WTC11 (cell line): ENCODE measurements around the gene PTGFR. TPM values are rescaled to one million over a fixed set of nuclear protein-coding genes. Genes with fewer than 3 reads are reported as not detected.

Source experiments
- ATAC-seq: fragments of 200-7000 bp; cut with Tn5 transposase; 2 replicates; pipeline ENCODE4 v1.10.0; 2021; ENCODE audit warnings: mild to moderate bottlenecking, moderate library complexity
- CTCF ChIA-PET: fragments of 300-600 bp; sonication (Branson Sonifier 250); formaldehyde crosslinking; loops from one replicate; lab custom pipeline; 2021; ENCODE audit warnings: antibody characterized with exemption; lab: Charles Lee
- POLR2A ChIA-PET: fragments of 350-600 bp; sonication (Branson Sonifier 250); formaldehyde crosslinking; loops from one replicate; lab custom pipeline; 2021; ENCODE audit warnings: antibody characterized with exemption; lab: Charles Lee
- DNase-seq: peaks from one replicate; pipeline ENCODE4 v3.0.0; 2021; ENCODE audit warnings: low spot score
- H3K27ac Mint-ChIP-seq: 2 replicates; pipeline ENCODE4 v1.8.0; 2021; ENCODE audit warnings: mixed read lengths
- H3K27me3 Mint-ChIP-seq: 2 replicates; pipeline ENCODE4 v1.8.0; 2021; ENCODE audit warnings: low read depth, mild to moderate bottlenecking, moderate library complexity, mixed read lengths
- H3K36me3 Mint-ChIP-seq: 2 replicates; pipeline ENCODE4 v1.8.0; 2021; ENCODE audit warnings: mixed read lengths
- H3K4me1 Mint-ChIP-seq: 2 replicates; pipeline ENCODE4 v1.8.0; 2022; ENCODE audit warnings: mixed read lengths
- H3K4me3 Mint-ChIP-seq: 2 replicates; pipeline ENCODE4 v1.8.0; 2021; ENCODE audit warnings: mild to moderate bottlenecking, moderate library complexity, mixed read lengths
- H3K9me3 Mint-ChIP-seq: 2 replicates; pipeline ENCODE4 v1.8.0; 2021; ENCODE audit warnings: mixed read lengths
- ATF1 ChIP-seq: sonication (generic); formaldehyde crosslinking; IDR thresholded peaks from 2 replicates; pipeline ENCODE4 v1.8.1; 2023; ENCODE audit warnings: mild to moderate bottlenecking, moderate library complexity, missing genetic modification reagents
- CREM ChIP-seq: sonication (generic); formaldehyde crosslinking; IDR thresholded peaks from 2 replicates; pipeline ENCODE4 v1.8.1; 2022; ENCODE audit warnings: mild to moderate bottlenecking, missing genetic modification reagents, moderate library complexity
- EMX1 ChIP-seq: fragments of 250-450 bp; sonication (Bioruptor Pico); IDR thresholded peaks from 2 replicates; pipeline ENCODE4 v1.8.0; 2021; ENCODE audit warnings: mild to moderate bottlenecking
- FOXJ3 ChIP-seq: sonication (generic); formaldehyde crosslinking; IDR thresholded peaks from 2 replicates; pipeline ENCODE4 v1.9.0; 2021; ENCODE audit warnings: missing genetic modification reagents, mild to moderate bottlenecking, borderline replicate concordance
- FOXP1 ChIP-seq: sonication (generic); formaldehyde crosslinking; IDR thresholded peaks from 2 replicates; pipeline ENCODE4 v1.8.0; 2022; ENCODE audit warnings: missing genetic modification reagents, mild to moderate bottlenecking, moderate library complexity, borderline replicate concordance
- NFATC4 ChIP-seq: fragments of 250-450 bp; sonication (Bioruptor Pico); IDR thresholded peaks from 2 replicates; pipeline ENCODE4 v1.9.0; 2021; ENCODE audit warnings: mild to moderate bottlenecking
- NFE2L1 ChIP-seq: sonication (generic); formaldehyde crosslinking; IDR thresholded peaks from 2 replicates; pipeline ENCODE4 v1.8.1; 2023; ENCODE audit warnings: missing genetic modification reagents
- NR3C1 ChIP-seq: sonication (generic); formaldehyde crosslinking; conservative IDR thresholded peaks from 2 replicates; pipeline ENCODE4 v1.8.1; 2023; ENCODE audit warnings: low read depth, mild to moderate bottlenecking, missing genetic modification reagents
- RORB ChIP-seq: fragments of 250-450 bp; sonication (Bioruptor Pico); IDR thresholded peaks from 2 replicates; pipeline ENCODE4 v1.9.0; 2021; ENCODE audit warnings: mild to moderate bottlenecking
- SOX15 ChIP-seq: fragments of 250-450 bp; sonication (Bioruptor Pico); IDR thresholded peaks from 2 replicates; pipeline ENCODE4 v1.9.0; 2021; ENCODE audit warnings: mild to moderate bottlenecking
- SP1 ChIP-seq: sonication (generic); formaldehyde crosslinking; conservative IDR thresholded peaks from 2 replicates; pipeline ENCODE4 v1.8.1; 2022; ENCODE audit warnings: missing genetic modification reagents
- TEAD1 ChIP-seq: sonication (generic); formaldehyde crosslinking; IDR thresholded peaks from 2 replicates; pipeline ENCODE4 v1.8.0; 2022; ENCODE audit warnings: mild to moderate bottlenecking, missing genetic modification reagents
- TP53 ChIP-seq: sonication (generic); formaldehyde crosslinking; IDR thresholded peaks from 2 replicates; pipeline ENCODE4 v1.8.1; 2023; ENCODE audit warnings: mild to moderate bottlenecking, missing genetic modification reagents
- ZBTB21 ChIP-seq: sonication (generic); formaldehyde crosslinking; IDR thresholded peaks from 2 replicates; pipeline ENCODE4 v1.8.1; 2023; ENCODE audit warnings: mild to moderate bottlenecking, missing genetic modification reagents, borderline replicate concordance
- ZNF138 ChIP-seq: sonication (generic); formaldehyde crosslinking; conservative IDR thresholded peaks from 2 replicates; pipeline ENCODE4 v1.8.1; 2022; ENCODE audit warnings: mild to moderate bottlenecking, moderate library complexity, missing genetic modification reagents
- ZNF219 ChIP-seq: sonication (generic); formaldehyde crosslinking; IDR thresholded peaks from 2 replicates; pipeline ENCODE4 v1.8.0; 2023; ENCODE audit warnings: missing genetic modification reagents, mild to moderate bottlenecking, borderline replicate concordance
- ZNF232 ChIP-seq: sonication (generic); formaldehyde crosslinking; IDR thresholded peaks from 2 replicates; pipeline ENCODE4 v1.8.0; 2022; ENCODE audit warnings: mild to moderate bottlenecking, missing genetic modification reagents
- ZNF263 ChIP-seq: sonication (generic); formaldehyde crosslinking; IDR thresholded peaks from 2 replicates; pipeline ENCODE4 v1.8.1; 2022; ENCODE audit warnings: low read depth, mild to moderate bottlenecking, moderate library complexity, missing genetic modification reagents
- total RNA-seq: library from RNA; stranded (reverse); gene quantifications from 3 replicates; pipeline ENCODE4 v1.2.3, GENCODE V29; 2021
- TF ChIP-seq, protein P1 (sequence below): sonication (generic); formaldehyde crosslinking; conservative IDR thresholded peaks from 2 replicates; pipeline ENCODE4 v1.8.1; 2022; ENCODE audit warnings: mild to moderate bottlenecking, missing genetic modification reagents
- TF ChIP-seq, protein P2 (sequence below): sonication (generic); formaldehyde crosslinking; IDR thresholded peaks from 2 replicates; pipeline ENCODE4 v1.8.0; 2022; ENCODE audit warnings: mild to moderate bottlenecking, missing genetic modification reagents
- TF ChIP-seq, protein P3 (sequence below): fragments of 250-450 bp; sonication (Bioruptor Pico); IDR thresholded peaks from 2 replicates; pipeline ENCODE4 v1.8.0; 2021; ENCODE audit warnings: mild to moderate bottlenecking
- TF ChIP-seq, protein P4 (sequence below): sonication (generic); formaldehyde crosslinking; IDR thresholded peaks from 2 replicates; pipeline ENCODE4 v1.8.0; 2023; ENCODE audit warnings: missing genetic modification reagents
- TF ChIP-seq, protein P5 (sequence below): sonication (generic); formaldehyde crosslinking; IDR thresholded peaks from 2 replicates; pipeline ENCODE4 v1.8.0; 2022; ENCODE audit warnings: mild to moderate bottlenecking, missing genetic modification reagents

PTGFR gene
- total RNA-seq, 1 experiment from 2014 or later, result 0.04 TPM

DNA sequence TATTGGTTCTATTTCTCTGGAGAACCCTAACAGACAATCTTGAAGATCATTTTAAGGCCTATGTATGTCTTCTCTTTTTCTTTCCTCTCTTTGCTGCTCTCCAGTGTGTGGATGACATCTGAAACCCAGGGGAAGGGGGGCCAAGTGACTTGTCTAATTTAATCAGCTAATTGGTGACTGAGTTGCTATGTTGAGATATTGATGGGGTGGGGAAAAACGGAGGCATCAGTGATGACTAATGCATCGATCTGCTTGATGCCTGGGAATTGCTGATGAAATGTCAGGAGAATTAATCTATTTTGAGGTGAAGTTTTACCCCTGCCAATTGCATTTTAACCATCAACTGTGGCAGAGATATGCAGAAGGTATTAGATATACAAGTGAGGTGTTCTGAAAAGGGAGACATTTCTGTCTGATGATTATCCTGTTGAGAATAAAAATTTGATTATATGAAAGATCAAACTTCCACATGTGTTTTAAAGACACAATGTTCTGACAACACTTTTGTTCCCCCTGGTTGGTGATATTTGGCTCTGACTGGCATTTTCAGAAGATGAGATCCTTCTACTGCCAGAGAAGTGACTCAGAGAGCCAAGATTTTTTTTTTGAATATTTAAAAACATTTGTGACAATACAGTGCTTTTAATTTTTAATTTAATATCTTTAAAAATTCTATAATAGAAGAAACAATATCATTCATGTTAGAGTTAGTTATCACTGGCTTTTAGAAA lies 18.7 kb upstream of the PTGFR start:
- Mint-ChIP-seq H3K27me3 (no peaks in the 10 kb centered on the region), H3K4me1 (peaks cover 4% of the 10 kb centered on the region), H3K9me3 (no peaks in the 10 kb centered on the region), H3K27ac (no peak overlapping the region), H3K36me3 (no peaks in the 10 kb centered on the region), H3K4me3 (no peak overlapping the region)
- TF ChIP-seq NR3C1 (CRISPR knock-in tag) (no peak), TEAD1 (CRISPR knock-in tag) (no peak), FOXP1 (CRISPR knock-in tag) (no peak), ZNF138 (CRISPR knock-in tag) (no peak), ZBTB21 (CRISPR knock-in tag) (no peak), ZNF232 (CRISPR knock-in tag) (no peak), RORB (CRISPR knock-in tag) (no peak), NFATC4 (CRISPR knock-in tag) (no peak)
- TF ChIP-seq, protein P1, sequence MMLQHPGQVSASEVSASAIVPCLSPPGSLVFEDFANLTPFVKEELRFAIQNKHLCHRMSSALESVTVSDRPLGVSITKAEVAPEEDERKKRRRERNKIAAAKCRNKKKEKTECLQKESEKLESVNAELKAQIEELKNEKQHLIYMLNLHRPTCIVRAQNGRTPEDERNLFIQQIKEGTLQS (CRISPR knock-in tag), result no peak
- TF ChIP-seq, protein P2, sequence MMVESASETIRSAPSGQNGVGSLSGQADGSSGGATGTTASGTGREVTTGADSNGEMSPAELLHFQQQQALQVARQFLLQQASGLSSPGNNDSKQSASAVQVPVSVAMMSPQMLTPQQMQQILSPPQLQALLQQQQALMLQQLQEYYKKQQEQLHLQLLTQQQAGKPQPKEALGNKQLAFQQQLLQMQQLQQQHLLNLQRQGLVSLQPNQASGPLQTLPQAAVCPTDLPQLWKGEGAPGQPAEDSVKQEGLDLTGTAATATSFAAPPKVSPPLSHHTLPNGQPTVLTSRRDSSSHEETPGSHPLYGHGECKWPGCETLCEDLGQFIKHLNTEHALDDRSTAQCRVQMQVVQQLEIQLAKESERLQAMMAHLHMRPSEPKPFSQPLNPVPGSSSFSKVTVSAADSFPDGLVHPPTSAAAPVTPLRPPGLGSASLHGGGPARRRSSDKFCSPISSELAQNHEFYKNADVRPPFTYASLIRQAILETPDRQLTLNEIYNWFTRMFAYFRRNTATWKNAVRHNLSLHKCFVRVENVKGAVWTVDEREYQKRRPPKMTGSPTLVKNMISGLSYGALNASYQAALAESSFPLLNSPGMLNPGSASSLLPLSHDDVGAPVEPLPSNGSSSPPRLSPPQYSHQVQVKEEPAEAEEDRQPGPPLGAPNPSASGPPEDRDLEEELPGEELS (CRISPR knock-in tag), result no peak
- TF ChIP-seq, protein P3, sequence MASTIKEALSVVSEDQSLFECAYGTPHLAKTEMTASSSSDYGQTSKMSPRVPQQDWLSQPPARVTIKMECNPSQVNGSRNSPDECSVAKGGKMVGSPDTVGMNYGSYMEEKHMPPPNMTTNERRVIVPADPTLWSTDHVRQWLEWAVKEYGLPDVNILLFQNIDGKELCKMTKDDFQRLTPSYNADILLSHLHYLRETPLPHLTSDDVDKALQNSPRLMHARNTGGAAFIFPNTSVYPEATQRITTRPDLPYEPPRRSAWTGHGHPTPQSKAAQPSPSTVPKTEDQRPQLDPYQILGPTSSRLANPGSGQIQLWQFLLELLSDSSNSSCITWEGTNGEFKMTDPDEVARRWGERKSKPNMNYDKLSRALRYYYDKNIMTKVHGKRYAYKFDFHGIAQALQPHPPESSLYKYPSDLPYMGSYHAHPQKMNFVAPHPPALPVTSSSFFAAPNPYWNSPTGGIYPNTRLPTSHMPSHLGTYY (CRISPR knock-in tag), result no peak
- TF ChIP-seq, protein P4, sequence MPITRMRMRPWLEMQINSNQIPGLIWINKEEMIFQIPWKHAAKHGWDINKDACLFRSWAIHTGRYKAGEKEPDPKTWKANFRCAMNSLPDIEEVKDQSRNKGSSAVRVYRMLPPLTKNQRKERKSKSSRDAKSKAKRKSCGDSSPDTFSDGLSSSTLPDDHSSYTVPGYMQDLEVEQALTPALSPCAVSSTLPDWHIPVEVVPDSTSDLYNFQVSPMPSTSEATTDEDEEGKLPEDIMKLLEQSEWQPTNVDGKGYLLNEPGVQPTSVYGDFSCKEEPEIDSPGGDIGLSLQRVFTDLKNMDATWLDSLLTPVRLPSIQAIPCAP (CRISPR knock-in tag), result no peak
- TF ChIP-seq, protein P5, sequence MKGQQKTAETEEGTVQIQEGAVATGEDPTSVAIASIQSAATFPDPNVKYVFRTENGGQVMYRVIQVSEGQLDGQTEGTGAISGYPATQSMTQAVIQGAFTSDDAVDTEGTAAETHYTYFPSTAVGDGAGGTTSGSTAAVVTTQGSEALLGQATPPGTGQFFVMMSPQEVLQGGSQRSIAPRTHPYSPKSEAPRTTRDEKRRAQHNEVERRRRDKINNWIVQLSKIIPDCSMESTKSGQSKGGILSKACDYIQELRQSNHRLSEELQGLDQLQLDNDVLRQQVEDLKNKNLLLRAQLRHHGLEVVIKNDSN (CRISPR knock-in tag), result no peak
- POLR2A ChIA-PET, result no interaction called here
- no peak for DNase-seq
- CTCF ChIA-PET, result no interaction called here
- ATAC-seq, result no peak

DNA sequence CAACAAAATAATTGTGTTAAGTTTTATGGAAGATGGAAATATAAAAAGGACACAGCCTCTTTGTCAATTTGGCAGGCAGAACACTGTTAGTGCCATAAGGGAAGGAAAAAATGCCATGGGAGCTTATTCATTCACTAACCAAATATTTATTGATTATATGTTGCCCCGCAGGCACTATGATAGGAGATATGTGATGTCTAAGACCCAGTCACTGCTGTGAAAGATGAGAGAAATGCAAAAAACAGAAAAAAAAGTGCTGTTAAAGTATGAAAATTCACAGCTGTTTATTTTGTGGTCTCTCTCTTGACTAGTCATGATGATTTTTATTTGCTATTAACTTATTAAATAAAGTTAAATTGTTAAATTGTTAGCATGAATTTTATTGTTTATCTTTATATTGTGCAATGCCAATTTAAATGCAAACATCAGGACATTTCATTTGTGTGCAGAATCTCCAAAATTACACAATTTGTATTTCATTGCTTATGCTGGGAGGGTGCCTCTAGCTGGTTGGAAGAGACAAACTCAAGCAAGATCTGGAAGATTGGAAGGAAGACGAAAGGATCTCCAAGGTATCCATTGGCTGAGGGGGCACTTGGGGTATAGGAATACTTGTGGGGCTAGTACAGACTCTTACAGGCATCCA lies 17.8 kb upstream of the PTGFR start:
- H3K4me3 Mint-ChIP-seq, result no peak overlapping the region
- no peak overlapping the region for H3K27ac Mint-ChIP-seq
- ATAC-seq (no peak), DNase-seq (no peak)
- H3K36me3 Mint-ChIP-seq, result no peaks in the 10 kb centered on the region
- CTCF ChIA-PET, result no interaction called here
- no peaks in the 10 kb centered on the region for H3K9me3 Mint-ChIP-seq
- TF ChIP-seq SOX15 (CRISPR knock-in tag) (no peak), EMX1 (CRISPR knock-in tag) (no peak), CREM (CRISPR knock-in tag) (no peak), ZNF219 (no peak), NFE2L1 (CRISPR knock-in tag) (no peak), RORB (CRISPR knock-in tag) (no peak), TP53 (no peak), SP1 (CRISPR knock-in tag) (no peak), ZNF263 (no peak), ATF1 (no peak), FOXJ3 (CRISPR knock-in tag) (no peak)
- POLR2A ChIA-PET, result no interaction called here
- no peaks in the 10 kb centered on the region for H3K27me3 Mint-ChIP-seq
- peaks cover 4% of the 10 kb centered on the region for H3K4me1 Mint-ChIP-seq
